HepG2 (cell line): Measurements from ENCODE around the gene CFAP45. TPM values are rescaled to one million over a fixed set of nuclear protein-coding genes. Genes with fewer than 3 reads are reported as not detected.

Source experiments
- AKAP8 ChIP-seq: sonication (generic); formaldehyde crosslinking; IDR thresholded peaks from 2 replicates; pipeline ENCODE4 v1.5.1; 2020; ENCODE audit warnings: mild to moderate bottlenecking, missing genetic modification reagents
- ARNT2 ChIP-seq: sonication (generic); formaldehyde crosslinking; IDR thresholded peaks from 2 replicates; pipeline ENCODE4 v1.8.0; 2022; ENCODE audit warnings: mild to moderate bottlenecking, low read depth, missing genetic modification reagents, moderate library complexity
- FOSL2 ChIP-seq: sonication (generic); formaldehyde crosslinking; IDR thresholded peaks from 2 replicates; pipeline ENCODE4 v1.4.0; 2020; ENCODE audit warnings: missing genetic modification reagents
- HDAC6 ChIP-seq: fragments of 200-600 bp; sonication (generic); IDR thresholded peaks from 2 replicates; pipeline ENCODE4 v1.7.0; 2017; ENCODE audit warnings: mild to moderate bottlenecking, antibody characterized with exemption, low read length, low read depth
- KLF15 ChIP-seq: sonication (generic); formaldehyde crosslinking; IDR thresholded peaks from 2 replicates; pipeline ENCODE4 v1.8.1; 2023; ENCODE audit warnings: borderline replicate concordance, mild to moderate bottlenecking, inconsistent platforms, missing genetic modification reagents, mixed read lengths
- SALL1 ChIP-seq: sonication (generic); formaldehyde crosslinking; IDR thresholded peaks from 2 replicates; pipeline ENCODE4 v1.8.0; 2022; ENCODE audit warnings: mild to moderate bottlenecking, missing genetic modification reagents
- SKI ChIP-seq: fragments of 450-650 bp; IDR thresholded peaks from one replicate; pipeline ENCODE4 v1.6.1; 2018; ENCODE audit warnings: mild to moderate bottlenecking; ENCODE audit not compliant: partially characterized antibody
- ZBTB7A ChIP-seq: sonication (generic); formaldehyde crosslinking; IDR thresholded peaks from 2 replicates; pipeline ENCODE4 v1.8.0; 2022; ENCODE audit warnings: mild to moderate bottlenecking, missing genetic modification reagents
- ZBTB7B ChIP-seq: sonication (generic); formaldehyde crosslinking; IDR thresholded peaks from 2 replicates; pipeline ENCODE4 v1.4.0; 2020; ENCODE audit warnings: missing genetic modification reagents
- ZFP36 ChIP-seq: fragments of 150-350 bp; IDR thresholded peaks from 2 replicates; pipeline ENCODE4 v1.6.1; 2018; ENCODE audit warnings: borderline replicate concordance, low read length, low read depth; ENCODE audit not compliant: partially characterized antibody
- ZFP41 ChIP-seq: sonication (generic); formaldehyde crosslinking; IDR thresholded peaks from 2 replicates; pipeline ENCODE4 v1.4.0; 2020; ENCODE audit warnings: mild to moderate bottlenecking, missing genetic modification reagents, borderline replicate concordance
- ZNF317 ChIP-seq: sonication (generic); formaldehyde crosslinking; IDR thresholded peaks from 2 replicates; pipeline ENCODE4 v1.5.0; 2020; ENCODE audit warnings: mild to moderate bottlenecking, missing genetic modification reagents
- ZNF781 ChIP-seq: sonication (generic); formaldehyde crosslinking; IDR thresholded peaks from 2 replicates; pipeline ENCODE4 v1.5.1; 2020; ENCODE audit warnings: borderline replicate concordance, mild to moderate bottlenecking, missing genetic modification reagents; ENCODE audit errors: not compliant biosample characterization
- ZNF782 ChIP-seq: sonication (generic); formaldehyde crosslinking; IDR thresholded peaks from 2 replicates; pipeline ENCODE4 v1.4.0; 2020; ENCODE audit warnings: missing genetic modification reagents, mild to moderate bottlenecking, borderline replicate concordance
- ZNF792 ChIP-seq: IDR thresholded peaks from 2 replicates; pipeline ENCODE4 v1.6.1; 2016
- ZSCAN22 ChIP-seq: sonication (generic); formaldehyde crosslinking; IDR thresholded peaks from 2 replicates; pipeline ENCODE4 v1.4.0; 2020; ENCODE audit warnings: mild to moderate bottlenecking, missing genetic modification reagents
- polyA plus RNA-seq, 8 experiments: library from polyadenylated mRNA; depleted of rRNA in 3 of 8; stranded (reverse) in 7 of 8; unstranded in 1 of 8; fragments of >200 nt; fragmentation: Illumina TruSeq in 4 of 8; extraction: Trizol in 4 of 8; gene quantifications; 2 replicates each; pipeline versions ENCODE4 v1.2.1 to v1.2.3, GENCODE V29; 2011 to 2016; ENCODE audit warnings: low read depth in 4 of 8, missing spikeins in 1 of 8, mixed read lengths in 1 of 8; ENCODE audit not compliant: insufficient read depth in 1 of 8
- total RNA-seq, 5 experiments: library from RNA; depleted of rRNA; stranded (reverse); fragments of >200 nt; fragmentation: Illumina TruSeq; extraction: Trizol; gene quantifications; 2 replicates each; pipeline ENCODE4 v1.2.3, GENCODE V29; 2016; ENCODE audit warnings: low read depth in 1 of 5
- TF ChIP-seq, protein P1 (sequence below): sonication (generic); formaldehyde crosslinking; IDR thresholded peaks from 2 replicates; pipeline ENCODE4 v1.5.0; 2020; ENCODE audit warnings: mild to moderate bottlenecking, missing genetic modification reagents
- TF ChIP-seq, protein P2 (sequence below): sonication (generic); formaldehyde crosslinking; IDR thresholded peaks from 2 replicates; pipeline ENCODE4 v1.4.0; 2020; ENCODE audit warnings: mild to moderate bottlenecking, missing genetic modification reagents
- TF ChIP-seq, protein P3 (sequence below), 2 experiments: sonication (generic) in 1 of 2; formaldehyde crosslinking in 1 of 2; IDR thresholded peaks; 2 replicates each; pipeline versions ENCODE4 v1.4.0 to v1.6.1; 2018 to 2020; ENCODE audit warnings: missing genetic modification reagents in 2 of 2, borderline replicate concordance in 1 of 2, low read depth in 1 of 2, mild to moderate bottlenecking in 1 of 2, missing biosample characterization in 1 of 2
- TF ChIP-seq, protein P4 (sequence below): sonication (generic); formaldehyde crosslinking; IDR thresholded peaks from 2 replicates; pipeline ENCODE4 v1.4.0; 2020; ENCODE audit warnings: missing genetic modification reagents

CFAP45 gene
- total and polyA plus RNA-seq, 2 of the 13 experiments (the other 11 are each of a cell fraction or from before 2014, with no cell fraction given), result not detected

DNA sequence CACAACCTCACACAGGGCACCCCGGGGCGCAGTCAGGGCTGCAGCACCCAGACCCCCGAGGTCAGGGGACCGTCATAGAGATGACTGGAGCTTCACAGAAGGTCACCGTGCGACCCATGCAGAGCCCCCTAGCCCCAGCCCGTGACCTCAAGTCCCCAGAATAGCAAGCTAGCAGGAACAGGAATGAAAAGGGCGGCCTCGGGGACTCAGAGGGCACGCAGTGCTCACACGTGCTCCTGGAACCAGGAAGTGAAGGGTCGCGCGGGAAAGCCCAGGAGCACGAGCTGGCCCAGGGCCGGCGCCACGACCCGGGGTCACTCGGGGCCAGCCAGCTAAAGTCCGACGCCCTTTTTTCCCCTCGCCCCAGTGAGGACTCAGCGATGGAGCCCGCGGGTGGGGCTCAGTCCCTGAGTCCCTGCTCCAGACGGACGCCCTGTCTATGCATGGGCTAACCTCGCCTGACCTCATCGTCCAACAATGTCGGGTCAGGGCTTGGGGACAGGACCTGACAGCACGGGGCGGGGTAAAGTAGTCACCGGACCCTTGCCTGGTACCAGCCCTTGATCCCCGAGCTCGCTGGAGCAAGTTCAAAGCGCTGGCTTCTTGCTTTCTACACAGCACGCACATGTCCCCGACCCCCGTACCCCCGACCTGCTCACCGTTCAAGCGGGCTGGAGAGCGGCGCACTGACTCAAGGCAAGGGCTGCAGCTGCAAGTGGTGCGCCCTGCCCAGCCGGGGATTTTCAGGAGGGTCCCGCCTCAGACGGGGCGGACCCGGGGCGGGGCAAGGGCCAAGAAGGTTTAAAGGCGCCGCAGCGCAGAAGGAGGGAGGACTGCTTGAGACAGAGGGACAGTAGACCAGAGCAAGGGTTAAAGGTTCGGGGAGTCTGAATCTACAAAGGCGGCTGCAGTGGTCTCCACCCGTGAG is 25.1 kb upstream of the CFAP45 start, which contains the start of gene TAGLN2 (continued):
- TF ChIP-seq, protein P1, sequence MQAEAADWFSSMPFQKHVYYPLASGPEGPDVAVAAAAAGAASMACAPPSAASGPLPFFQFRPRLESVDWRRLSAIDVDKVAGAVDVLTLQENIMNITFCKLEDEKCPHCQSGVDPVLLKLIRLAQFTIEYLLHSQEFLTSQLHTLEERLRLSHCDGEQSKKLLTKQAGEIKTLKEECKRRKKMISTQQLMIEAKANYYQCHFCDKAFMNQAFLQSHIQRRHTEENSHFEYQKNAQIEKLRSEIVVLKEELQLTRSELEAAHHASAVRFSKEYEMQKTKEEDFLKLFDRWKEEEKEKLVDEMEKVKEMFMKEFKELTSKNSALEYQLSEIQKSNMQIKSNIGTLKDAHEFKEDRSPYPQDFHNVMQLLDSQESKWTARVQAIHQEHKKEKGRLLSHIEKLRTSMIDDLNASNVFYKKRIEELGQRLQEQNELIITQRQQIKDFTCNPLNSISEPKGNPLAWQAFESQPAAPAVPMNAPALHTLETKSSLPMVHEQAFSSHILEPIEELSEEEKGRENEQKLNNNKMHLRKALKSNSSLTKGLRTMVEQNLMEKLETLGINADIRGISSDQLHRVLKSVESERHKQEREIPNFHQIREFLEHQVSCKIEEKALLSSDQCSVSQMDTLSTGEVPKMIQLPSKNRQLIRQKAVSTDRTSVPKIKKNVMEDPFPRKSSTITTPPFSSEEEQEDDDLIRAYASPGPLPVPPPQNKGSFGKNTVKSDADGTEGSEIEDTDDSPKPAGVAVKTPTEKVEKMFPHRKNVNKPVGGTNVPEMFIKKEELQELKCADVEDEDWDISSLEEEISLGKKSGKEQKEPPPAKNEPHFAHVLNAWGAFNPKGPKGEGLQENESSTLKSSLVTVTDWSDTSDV (CRISPR knock-in tag), result no peak
- peak; percentile 56; the same call in 1 of the 2 replicates for TF ChIP-seq SALL1 (CRISPR knock-in tag)
- TF ChIP-seq ZFP41, result no peak
- TF ChIP-seq, protein P2, sequence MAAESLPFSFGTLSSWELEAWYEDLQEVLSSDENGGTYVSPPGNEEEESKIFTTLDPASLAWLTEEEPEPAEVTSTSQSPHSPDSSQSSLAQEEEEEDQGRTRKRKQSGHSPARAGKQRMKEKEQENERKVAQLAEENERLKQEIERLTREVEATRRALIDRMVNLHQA (CRISPR knock-in tag), result no peak
- TF ChIP-seq, protein P3, sequence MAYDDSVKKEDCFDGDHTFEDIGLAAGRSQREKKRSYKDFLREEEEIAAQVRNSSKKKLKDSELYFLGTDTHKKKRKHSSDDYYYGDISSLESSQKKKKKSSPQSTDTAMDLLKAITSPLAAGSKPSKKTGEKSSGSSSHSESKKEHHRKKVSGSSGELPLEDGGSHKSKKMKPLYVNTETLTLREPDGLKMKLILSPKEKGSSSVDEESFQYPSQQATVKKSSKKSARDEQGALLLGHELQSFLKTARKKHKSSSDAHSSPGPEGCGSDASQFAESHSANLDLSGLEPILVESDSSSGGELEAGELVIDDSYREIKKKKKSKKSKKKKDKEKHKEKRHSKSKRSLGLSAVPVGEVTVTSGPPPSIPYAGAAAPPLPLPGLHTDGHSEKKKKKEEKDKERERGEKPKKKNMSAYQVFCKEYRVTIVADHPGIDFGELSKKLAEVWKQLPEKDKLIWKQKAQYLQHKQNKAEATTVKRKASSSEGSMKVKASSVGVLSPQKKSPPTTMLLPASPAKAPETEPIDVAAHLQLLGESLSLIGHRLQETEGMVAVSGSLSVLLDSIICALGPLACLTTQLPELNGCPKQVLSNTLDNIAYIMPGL (CRISPR knock-in tag; IDR thresholded peaks at IDR 0.05; ENCODE audit: borderline replicate concordance in 1 of 2, low read depth in 1 of 2), result no peak
- 0 out of 2 replicates have a peak, but pooled peaks have one; percentile 27 for TF ChIP-seq ZNF792 (CRISPR knock-in tag)
- peak; percentile 64 for TF ChIP-seq SKI
- TF ChIP-seq FOSL2, result peak; percentile 64
- no peak for TF ChIP-seq ZSCAN22 (CRISPR knock-in tag)
- TF ChIP-seq ZFP36, result no peak
- TF ChIP-seq KLF15, result no peak
- TF ChIP-seq HDAC6, result no peak
- TF ChIP-seq ZNF782 (CRISPR knock-in tag), result no peak
- no peak for TF ChIP-seq AKAP8 (CRISPR knock-in tag)
- TF ChIP-seq, protein P4, sequence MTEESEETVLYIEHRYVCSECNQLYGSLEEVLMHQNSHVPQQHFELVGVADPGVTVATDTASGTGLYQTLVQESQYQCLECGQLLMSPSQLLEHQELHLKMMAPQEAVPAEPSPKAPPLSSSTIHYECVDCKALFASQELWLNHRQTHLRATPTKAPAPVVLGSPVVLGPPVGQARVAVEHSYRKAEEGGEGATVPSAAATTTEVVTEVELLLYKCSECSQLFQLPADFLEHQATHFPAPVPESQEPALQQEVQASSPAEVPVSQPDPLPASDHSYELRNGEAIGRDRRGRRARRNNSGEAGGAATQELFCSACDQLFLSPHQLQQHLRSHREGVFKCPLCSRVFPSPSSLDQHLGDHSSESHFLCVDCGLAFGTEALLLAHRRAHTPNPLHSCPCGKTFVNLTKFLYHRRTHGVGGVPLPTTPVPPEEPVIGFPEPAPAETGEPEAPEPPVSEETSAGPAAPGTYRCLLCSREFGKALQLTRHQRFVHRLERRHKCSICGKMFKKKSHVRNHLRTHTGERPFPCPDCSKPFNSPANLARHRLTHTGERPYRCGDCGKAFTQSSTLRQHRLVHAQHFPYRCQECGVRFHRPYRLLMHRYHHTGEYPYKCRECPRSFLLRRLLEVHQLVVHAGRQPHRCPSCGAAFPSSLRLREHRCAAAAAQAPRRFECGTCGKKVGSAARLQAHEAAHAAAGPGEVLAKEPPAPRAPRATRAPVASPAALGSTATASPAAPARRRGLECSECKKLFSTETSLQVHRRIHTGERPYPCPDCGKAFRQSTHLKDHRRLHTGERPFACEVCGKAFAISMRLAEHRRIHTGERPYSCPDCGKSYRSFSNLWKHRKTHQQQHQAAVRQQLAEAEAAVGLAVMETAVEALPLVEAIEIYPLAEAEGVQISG, result peak; percentile 26; the same call in 1 of the 2 replicates
- TF ChIP-seq ZNF781 (CRISPR knock-in tag), result no peak
- TF ChIP-seq ARNT2 (CRISPR knock-in tag), result peak; percentile 54; the same call in 1 of the 2 replicates
- TF ChIP-seq ZBTB7A (CRISPR knock-in tag), result 0 out of 2 replicates have a peak, but pooled peaks have one; percentile 22
- peak; percentile 53; the same call in 1 of the 2 replicates for TF ChIP-seq ZBTB7B (CRISPR knock-in tag)
- TF ChIP-seq ZNF317 (CRISPR knock-in tag), result no peak
